ENCODE results near the gene STARD13. TPM values are rescaled to one million over a fixed set of nuclear protein-coding genes. Genes with fewer than 3 reads are reported as not detected.
"Not testable (repeated sequence)": the region's sequence is repeated elsewhere in the genome, so short reads cannot be mapped to it uniquely, and the experiment has no call there.

The STARD13 gene
- total RNA-seq, 1 experiment from 2014 or later: 2.1 TPM

- Histone ChIP-seq H4K20me1 (ENCODE audit: control insufficient read depth, insufficient read depth, insufficient read length) (no peaks in the 10 kb centered on the region), H2BK12ac (ENCODE audit: insufficient read length, low read depth, low read length) (no peak overlapping the region), H4K91ac (ENCODE audit: insufficient read length, low read depth, low read length) (no peak overlapping the region), H3K4me1 (ENCODE audit: insufficient read depth, low read length) (no peaks in the 10 kb centered on the region), H4K5ac (ENCODE audit: insufficient read length, low read depth, low read length) (no peak overlapping the region), H2BK5ac (ENCODE audit: insufficient read length, low read length) (no peak overlapping the region), H3K23me2 (ENCODE audit: insufficient read length, low read depth, low read length, poor library complexity, severe bottlenecking) (no peaks in the 10 kb centered on the region), H3K23ac (ENCODE audit: insufficient read length, low read depth, low read length) (no peak overlapping the region), H3K9me3 (ENCODE audit: control insufficient read depth, low read depth, low read length) (no peaks in the 10 kb centered on the region), H3K27me3 (ENCODE audit: insufficient read depth, low read length) (no peaks in the 10 kb centered on the region), H2BK120ac (ENCODE audit: low read depth, low read length, poor library complexity, severe bottlenecking) (no peak overlapping the region), H3K14ac (ENCODE audit: insufficient read depth, low read length) (no peak overlapping the region), H3K79me1 (ENCODE audit: insufficient read depth, low read depth, low read length, poor library complexity, severe bottlenecking) (no peaks in the 10 kb centered on the region), H3K56ac (ENCODE audit: insufficient read length, low read depth, low read length) (no peak overlapping the region), H3K9ac (ENCODE audit: extremely low read depth, insufficient read length, low read length) (no peak overlapping the region), H4K8ac (replicated peaks; ENCODE audit: insufficient read length, low read depth, low read length) (no peak overlapping the region), H3K27ac (ENCODE audit: insufficient read length, low read depth, low read length) (no peak overlapping the region), H2BK15ac (ENCODE audit: low read depth, low read length) (no peak overlapping the region), H3T11ph (ENCODE audit: low read length) (no peak overlapping the region), H3K18ac (ENCODE audit: insufficient read length, low read depth, low read length) (no peak overlapping the region), H2AK5ac (ENCODE audit: insufficient read length, low read length) (no peak overlapping the region), H2AFZ (ENCODE audit: low read length) (no peak overlapping the region), H3K4ac (ENCODE audit: low read depth, low read length) (no peak overlapping the region), H3K4me2 (ENCODE audit: insufficient read depth, insufficient read length, low read length) (no peak overlapping the region), H2BK20ac (ENCODE audit: low read depth, low read length, poor library complexity, severe bottlenecking) (no peak overlapping the region), H3K79me2 (ENCODE audit: insufficient read depth, low read length) (no peaks in the 10 kb centered on the region)
- H3K27me3 Mint-ChIP-seq (ENCODE audit: low read depth): no peaks in the 10 kb centered on the region; the same call in 1 of the 2 replicates
- H3K4me3 Mint-ChIP-seq: no peak overlapping the region
- peaks cover 17 to 21% (median 18%) of the 10 kb centered on the region in 3 experiments for H3K36me3 Mint-ChIP-seq (ENCODE audit: insufficient read depth in 1 of 3, low read depth in 3 of 3)
- no peak for DNase-seq
- no peak overlapping the region for H3K27ac Mint-ChIP-seq
- H3K4me1 Mint-ChIP-seq: no peaks in the 10 kb centered on the region
- TF ChIP-seq CTCF (conservative IDR thresholded peaks at IDR 0.05): no peak
- no CpG with 5 or more reads among the region's 2 CpGs for WGBS (ENCODE audit: extremely low coverage, insufficient read length, low lambda C conversion rate)
- H3K9me3 Mint-ChIP-seq: peaks cover 17 to 18% of the 10 kb centered on the region in 2 experiments
These were observed 121.2 kb downstream of the STARD13 start for GRCh38 chr13:33164331-33164730.

GRCh38 chr13:33162725-33163124 is 122.8 kb downstream of the STARD13 start:
- not testable (repeated sequence) for H3K4me3 Mint-ChIP-seq

More at GRCh38 chr13:33162725-33163124, 122.8 kb downstream of the STARD13 start:
- H2AFZ ChIP-seq (ENCODE audit: low read length); H2BK20ac ChIP-seq (ENCODE audit: low read depth, low read length, poor library complexity, severe bottlenecking); H2BK120ac ChIP-seq (ENCODE audit: low read depth, low read length, poor library complexity, severe bottlenecking); H3K23ac ChIP-seq (ENCODE audit: insufficient read length, low read depth, low read length); H3T11ph ChIP-seq (ENCODE audit: low read length); DNase-seq; H3K4me1 Mint-ChIP-seq; H3K4me2 ChIP-seq (ENCODE audit: insufficient read depth, insufficient read length, low read length); H3K9ac ChIP-seq (ENCODE audit: extremely low read depth, insufficient read length, low read length); H3K18ac ChIP-seq (ENCODE audit: insufficient read length, low read depth, low read length); H4K91ac ChIP-seq (ENCODE audit: insufficient read length, low read depth, low read length); H3K56ac ChIP-seq (ENCODE audit: insufficient read length, low read depth, low read length); H3K27me3 Mint-ChIP-seq (ENCODE audit: low read depth); H3K4ac ChIP-seq (ENCODE audit: low read depth, low read length); H2BK5ac ChIP-seq (ENCODE audit: insufficient read length, low read length); H3K14ac ChIP-seq (ENCODE audit: insufficient read depth, low read length); H3K27me3 ChIP-seq (ENCODE audit: insufficient read depth, low read length); H3K4me1 ChIP-seq (ENCODE audit: insufficient read depth, low read length); H4K5ac ChIP-seq (ENCODE audit: insufficient read length, low read depth, low read length); H2BK15ac ChIP-seq (ENCODE audit: low read depth, low read length); H3K9me3 ChIP-seq (ENCODE audit: control insufficient read depth, low read depth, low read length); H2AK5ac ChIP-seq (ENCODE audit: insufficient read length, low read length); H3K27ac ChIP-seq (ENCODE audit: insufficient read length, low read depth, low read length); H3K79me1 ChIP-seq (ENCODE audit: insufficient read depth, low read depth, low read length, poor library complexity, severe bottlenecking); H3K23me2 ChIP-seq (ENCODE audit: insufficient read length, low read depth, low read length, poor library complexity, severe bottlenecking); H2BK12ac ChIP-seq (ENCODE audit: insufficient read length, low read depth, low read length); H4K20me1 ChIP-seq (ENCODE audit: control insufficient read depth, insufficient read depth, insufficient read length); H3K79me2 ChIP-seq (ENCODE audit: insufficient read depth, low read length); H3K27ac Mint-ChIP-seq; H4K8ac ChIP-seq (replicated peaks; ENCODE audit: insufficient read length, low read depth, low read length): not testable (repeated sequence)
- Mint-ChIP-seq H3K9me3 (peaks cover 17 to 18% of the 10 kb centered on the region in 2 experiments), H3K36me3 (ENCODE audit: insufficient read depth in 1 of 3, low read depth in 3 of 3) (peaks cover 17 to 21% (median 18%) of the 10 kb centered on the region in 3 experiments)
- no CpG with 5 or more reads among the region's 2 CpGs for WGBS (ENCODE audit: extremely low coverage, insufficient read length, low lambda C conversion rate)

Measured in H9 (cell line).